ENCODE measurements around the gene ALOX12B. TPM values are rescaled to one million over a fixed set of nuclear protein-coding genes. Genes with fewer than 3 reads are reported as not detected.
"Not testable (repeated sequence)": the region's sequence is repeated elsewhere in the genome, so short reads cannot be mapped to it uniquely, and the experiment has no call there.

Gene ALOX12B
- polyA plus RNA-seq, 4 donors, result 0.65 to 0.99 (median 0.75) TPM

DNA sequence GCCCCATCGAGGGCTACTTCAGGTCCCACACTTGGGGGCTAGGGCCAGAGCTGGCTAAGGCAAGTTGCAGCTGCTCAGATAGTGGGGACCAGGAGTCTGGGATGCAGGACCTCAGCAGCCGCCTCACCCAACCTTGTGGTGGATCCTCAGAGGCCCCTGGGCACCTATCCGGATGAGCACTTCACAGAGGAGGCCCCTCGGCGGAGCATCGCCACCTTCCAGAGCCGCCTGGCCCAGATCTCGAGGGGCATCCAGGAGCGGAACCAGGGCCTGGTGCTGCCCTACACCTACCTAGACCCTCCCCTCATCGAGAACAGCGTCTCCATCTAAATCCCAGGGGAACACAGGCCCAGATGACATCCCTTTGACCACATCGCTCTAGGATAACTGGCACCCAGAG is 39.3 kb downstream of the ALOX12B start:
- no peak for DNase-seq (ENCODE audit: low read depth in 4 of 4, low spot score in 2 of 4)

DNA sequence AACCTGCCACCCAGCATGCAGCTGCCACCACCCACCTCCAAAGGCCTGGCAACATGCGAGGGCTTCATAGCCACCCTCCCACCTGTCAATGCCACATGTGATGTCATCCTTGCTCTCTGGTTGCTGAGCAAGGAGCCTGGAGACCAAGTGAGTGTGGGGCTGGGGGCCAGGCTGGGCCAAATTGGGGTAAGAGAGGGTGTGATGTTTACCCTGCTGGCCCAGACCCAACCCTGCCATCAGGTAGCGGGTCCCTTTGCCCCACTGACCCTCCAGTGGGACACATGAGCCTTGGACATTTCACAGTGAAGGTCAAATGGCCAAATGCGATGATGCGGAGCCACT is 39.8 kb downstream of the ALOX12B start:
- DNase-seq (ENCODE audit: low read depth in 4 of 4, low spot score in 2 of 4), result no peak

DNA sequence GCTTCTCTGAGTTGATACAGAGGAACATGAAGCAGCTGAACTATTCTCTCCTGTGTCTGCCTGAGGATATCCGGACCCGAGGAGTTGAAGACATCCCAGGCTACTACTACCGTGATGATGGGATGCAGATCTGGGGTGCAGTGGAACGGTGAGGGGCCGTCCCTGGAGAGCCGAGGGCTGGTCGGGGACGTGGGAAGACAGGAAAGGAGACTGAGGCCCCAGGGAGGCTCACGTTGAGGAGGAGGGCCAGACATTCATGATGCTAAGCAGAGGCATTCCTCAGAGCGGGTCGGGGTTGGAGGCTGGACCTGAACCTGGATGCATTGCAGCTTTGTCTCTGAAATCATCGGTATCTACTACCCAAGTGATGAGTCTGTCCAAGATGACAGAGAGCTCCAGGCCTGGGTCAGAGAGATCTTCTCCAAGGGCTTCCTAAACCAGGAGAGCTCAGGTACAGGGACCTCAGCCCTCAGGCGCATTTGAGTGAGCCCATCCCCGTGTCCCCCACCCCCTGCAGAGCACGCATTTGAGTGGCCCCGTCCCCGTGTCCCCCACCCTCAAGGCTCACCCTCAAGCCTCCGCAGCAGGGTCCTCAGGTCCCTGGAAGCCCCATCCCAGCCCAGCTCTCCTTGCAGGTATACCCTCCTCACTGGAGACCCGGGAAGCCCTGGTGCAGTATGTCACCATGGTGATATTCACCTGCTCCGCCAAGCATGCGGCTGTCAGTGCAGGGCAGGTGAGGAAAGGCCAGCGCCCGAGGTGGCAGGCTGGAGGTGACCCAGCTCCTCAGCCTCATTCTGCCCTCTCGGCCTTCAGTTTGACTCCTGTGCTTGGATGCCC is 40.4 kb downstream of the ALOX12B start:
- no peak for DNase-seq (ENCODE audit: low read depth in 4 of 4, low spot score in 2 of 4)

DNA sequence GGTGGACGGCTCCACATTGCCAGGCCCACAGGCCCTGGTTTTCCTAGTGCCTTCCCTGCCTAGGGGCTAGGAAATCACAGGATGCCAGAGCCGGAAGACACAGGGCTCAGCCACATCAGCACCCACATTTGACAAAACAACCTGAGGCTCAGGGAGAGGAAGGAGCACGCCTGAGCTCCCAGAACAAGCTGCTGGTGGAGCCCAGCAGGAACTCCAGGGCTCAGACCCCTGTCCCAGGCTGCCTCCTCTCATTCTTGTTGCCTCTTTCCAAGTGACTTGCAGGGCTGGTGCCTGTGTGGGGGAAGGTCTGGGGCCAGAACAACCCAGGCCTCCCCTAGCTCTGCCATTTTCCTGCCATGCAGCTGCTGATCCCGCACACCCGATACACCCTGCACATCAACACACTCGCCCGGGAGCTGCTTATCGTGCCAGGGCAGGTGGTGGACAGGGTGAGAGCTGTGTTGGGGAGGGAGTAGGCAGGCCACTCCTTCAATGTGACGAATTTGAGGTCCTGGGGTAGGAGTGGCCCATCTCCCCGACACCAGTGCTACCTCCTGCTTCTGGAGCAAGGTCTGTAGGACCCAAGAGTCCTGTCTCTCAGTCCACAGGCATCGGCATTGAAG is 41.1 kb downstream of the ALOX12B start:
- no peak for DNase-seq (ENCODE audit: low read depth in 4 of 4, low spot score in 2 of 4)

DNA sequence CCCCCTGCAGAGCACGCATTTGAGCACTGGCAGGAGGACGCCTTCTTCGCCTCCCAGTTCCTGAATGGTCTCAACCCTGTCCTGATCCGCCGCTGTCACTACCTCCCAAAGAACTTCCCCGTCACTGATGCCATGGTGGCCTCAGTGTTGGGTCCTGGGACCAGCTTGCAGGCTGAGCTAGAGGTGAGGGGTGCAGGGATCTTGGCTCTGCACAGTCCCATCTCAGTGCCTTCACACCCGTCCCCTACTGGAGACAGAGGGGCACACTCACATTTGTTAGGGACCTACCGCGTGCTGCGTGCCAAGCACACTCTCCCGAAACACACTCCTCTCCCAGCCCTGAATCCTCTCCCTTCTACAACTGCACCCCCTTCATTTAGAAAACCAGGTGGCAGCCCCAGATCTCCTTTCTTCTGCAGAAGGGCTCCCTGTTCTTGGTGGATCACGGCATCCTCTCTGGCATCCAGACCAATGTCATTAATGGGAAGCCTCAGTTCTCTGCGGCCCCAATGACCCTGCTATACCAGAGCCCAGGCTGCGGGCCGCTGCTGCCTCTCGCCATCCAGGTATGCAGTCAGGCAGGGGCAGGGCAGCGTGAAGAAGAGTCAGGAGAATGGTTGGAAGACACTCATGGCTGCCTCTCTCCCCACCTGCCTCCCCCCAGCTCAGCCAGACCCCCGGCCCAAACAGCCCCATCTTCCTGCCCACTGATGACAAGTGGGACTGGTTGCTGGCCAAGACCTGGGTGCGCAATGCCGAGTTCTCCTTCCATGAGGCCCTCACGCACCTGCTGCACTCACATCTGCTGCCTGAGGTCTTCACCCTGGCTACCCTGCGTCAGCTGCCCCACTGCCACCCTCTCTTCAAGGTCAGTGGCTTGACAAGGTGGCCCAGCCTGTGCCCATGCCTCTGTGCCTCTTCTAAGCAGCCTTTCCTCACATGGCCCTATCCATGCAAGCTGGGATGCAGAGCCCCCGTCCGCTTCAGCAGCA is 42.4 kb downstream of the ALOX12B start:
- DNase-seq (ENCODE audit: low read depth in 4 of 4, low spot score in 2 of 4), result no peak

DNA sequence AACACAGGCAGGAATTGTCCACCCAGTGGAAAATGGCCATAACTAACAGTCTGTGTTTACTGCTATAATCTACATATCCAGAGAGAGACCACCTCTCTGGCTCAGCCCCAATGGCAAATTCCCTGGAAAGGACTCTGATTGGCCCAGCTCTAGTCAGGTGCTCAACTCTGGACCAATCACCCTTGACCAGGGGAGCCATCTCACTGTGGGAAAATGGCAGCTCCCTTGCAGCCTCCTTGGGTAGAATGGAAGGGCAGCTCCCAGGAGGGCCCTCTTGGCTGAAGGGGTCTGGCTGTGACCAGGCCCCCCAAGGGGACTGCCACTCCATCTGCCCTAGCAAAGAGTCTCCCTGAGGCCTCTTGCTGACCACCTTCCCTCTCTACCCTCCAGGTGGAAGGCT is 45.5 kb downstream of the ALOX12B start:
- no peak for DNase-seq (ENCODE audit: low read depth in 4 of 4, low spot score in 2 of 4)

DNA sequence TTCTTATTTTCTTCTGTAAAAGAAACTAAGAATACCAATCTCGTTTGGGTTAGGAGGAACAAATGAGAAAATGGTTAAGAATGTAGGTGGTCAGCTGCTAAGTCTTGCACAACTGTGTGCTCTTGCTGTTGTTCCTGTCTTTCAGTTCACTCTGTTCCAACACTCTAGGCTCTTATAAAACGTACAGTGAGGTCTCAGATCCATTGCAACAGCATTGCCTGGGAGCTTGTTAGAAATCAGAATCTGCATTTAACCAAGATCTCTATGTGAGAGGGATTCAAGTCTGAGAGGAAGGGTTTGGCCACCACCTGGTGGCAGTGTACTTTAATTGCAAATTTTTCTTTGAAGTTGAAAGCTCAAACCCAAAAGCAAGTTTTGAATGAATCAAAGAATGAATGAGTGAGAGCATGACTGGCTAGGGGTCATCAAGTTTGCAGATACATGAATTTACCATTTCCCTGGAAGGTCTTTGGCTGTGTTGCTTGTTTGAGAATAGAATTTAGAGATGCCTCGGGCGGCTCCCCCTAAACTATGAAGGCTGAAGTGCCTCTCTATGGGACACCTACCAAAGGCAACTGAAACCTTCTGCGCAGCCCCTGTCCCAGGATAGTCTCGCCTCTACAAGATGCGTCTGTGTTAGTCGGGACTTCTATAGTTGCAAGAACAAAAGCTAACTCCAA is 46.1 kb downstream of the ALOX12B start:
- no peak for DNase-seq (ENCODE audit: low read depth in 4 of 4, low spot score in 2 of 4)

DNA sequence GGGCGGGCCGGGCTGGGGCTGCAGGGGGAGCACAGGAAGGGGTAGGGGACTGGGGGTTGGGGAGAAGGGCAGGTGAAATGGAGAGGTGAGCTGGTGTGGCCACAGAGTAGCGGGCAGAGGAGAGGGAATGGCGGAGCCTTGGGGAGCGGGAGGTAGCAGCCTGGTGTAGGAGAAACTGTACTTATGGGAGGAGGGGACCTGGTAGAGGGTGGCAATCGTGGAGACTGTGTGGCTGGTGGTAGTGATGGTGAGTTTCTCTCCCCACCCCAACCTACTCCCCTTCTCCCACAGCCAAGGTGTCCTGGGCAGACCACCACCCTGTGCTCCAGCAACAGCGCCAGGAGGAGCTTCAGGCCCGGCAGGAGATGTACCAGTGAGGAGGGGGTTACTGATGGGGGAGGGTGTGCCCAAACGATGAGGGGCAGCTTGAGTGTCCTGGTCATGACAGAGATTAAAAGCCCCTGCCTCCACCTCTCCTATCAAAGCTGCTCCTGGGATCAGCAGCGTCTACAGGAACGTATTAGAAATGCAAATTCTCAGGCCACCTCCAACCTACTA is 47.8 kb downstream of the ALOX12B start:
- DNase-seq (ENCODE audit: low read depth in 4 of 4, low spot score in 2 of 4), result no peak

DNA sequence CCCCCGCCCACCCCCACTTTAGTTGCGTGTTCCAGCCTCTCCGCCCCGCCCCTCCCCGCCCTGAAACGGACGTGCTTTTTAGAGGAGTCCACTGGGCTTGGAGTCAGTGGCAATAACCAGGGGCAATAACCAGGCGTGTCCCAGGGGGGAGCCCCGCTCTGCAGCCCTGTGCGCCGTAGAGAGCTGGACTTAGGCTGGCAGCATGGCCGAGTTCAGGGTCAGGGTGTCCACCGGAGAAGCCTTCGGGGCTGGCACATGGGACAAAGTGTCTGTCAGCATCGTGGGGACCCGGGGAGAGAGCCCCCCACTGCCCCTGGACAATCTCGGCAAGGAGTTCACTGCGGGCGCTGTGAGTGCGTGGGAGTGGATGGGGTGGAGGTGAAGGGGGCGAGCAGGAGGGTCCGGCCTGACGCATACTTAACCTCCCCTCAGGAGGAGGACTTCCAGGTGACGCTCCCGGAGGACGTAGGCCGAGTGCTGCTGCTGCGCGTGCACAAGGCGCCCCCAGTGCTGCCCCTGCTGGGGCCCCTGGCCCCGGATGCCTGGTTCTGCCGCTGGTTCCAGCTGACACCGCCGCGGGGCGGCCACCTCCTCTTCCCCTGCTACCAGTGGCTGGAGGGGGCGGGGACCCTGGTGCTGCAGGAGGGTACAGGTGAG is 48.4 kb downstream of the ALOX12B start, which contains the start of gene ALOX15B:
Gene ALOX15B, plus strand, starts transcription at position 106 of the 657 bp plus-strand sequence. Its CDS starts 97 bp downstream, at position 203.
- DNase-seq (ENCODE audit: low read depth in 4 of 4, low spot score in 2 of 4), result no peak

DNA sequence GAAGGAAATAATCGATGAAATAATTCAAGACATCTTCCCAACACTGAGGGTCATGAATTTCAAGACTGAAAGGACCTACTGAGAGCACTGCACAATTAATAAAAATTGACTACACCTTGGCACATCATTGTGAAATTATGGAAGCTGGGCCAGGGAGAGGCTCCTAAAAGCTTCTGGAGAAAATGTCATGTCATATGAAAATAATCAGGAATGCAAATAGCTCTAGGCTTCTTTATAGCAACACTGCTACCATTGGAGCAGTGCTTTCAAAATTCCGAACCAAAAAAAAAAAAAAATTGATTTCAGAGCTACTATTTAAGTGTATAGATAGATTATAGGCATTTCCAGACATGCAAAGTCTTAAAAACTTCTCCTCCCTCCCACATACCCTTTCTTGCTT is 55.1 kb downstream of the ALOX12B start:
- no peak for DNase-seq (ENCODE audit: low read depth in 4 of 4, low spot score in 2 of 4)

DNA sequence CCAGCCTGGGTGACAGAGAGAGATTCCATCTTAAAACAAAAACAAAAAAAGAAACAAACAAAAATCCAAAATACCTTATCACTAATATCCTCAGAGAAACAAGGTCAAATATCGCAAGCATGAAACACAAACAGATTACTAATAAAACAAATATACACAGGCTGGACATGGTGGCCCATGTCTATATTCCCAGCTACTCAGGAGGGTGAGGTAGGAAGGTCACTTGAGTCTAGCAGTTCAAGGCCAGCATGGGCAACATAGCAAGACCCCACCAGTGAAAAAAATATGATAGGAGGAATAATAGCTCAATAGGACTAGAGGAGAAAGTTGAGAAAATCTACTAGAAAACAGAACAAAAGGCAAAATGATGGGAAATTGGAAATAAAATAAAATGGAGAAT is 55.6 kb downstream of the ALOX12B start:
- no peak for DNase-seq (ENCODE audit: low read depth in 4 of 4, low spot score in 2 of 4)

DNA sequence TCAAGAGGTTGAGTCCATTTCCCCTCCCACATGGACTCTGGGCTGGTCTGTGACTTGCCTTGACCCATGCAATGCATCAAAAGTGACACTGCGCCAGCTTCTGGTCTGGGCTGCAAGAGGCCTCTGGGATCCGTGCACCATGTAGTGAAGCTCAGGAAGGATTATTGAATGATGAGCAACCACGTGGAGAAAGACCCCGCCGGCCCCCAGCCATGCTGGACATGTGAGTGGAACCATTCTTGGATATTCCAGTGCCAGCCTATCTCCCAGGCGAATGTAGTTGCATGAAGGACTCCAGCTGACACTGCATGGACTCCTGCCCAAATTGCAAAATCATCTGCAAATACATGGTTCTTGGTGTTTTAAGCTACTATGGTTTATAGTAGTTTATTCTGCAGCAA is 56.3 kb downstream of the ALOX12B start:
- DNase-seq (ENCODE audit: low read depth in 4 of 4, low spot score in 2 of 4), result no peak

DNA sequence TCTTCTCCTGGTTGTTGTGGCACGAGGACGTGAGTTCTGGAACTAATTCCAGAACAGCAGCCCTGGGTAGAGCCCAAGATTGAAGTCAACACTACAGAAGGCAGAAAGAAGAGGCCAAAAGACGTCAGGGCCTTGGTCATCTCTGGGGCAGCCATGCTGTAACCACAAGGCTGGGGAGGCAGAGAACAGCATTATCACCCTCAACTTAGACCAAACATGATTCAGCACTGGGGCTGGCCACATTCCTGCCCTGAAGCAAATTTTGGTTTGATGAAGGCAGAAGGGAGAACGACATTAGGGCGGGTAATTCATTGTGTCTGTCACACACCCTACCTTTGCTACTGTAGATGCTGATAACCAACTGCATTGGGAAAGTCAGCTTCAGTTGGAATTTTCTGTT is 58.4 kb downstream of the ALOX12B start:
- no peak for DNase-seq (ENCODE audit: low read depth in 4 of 4, low spot score in 2 of 4)

DNA sequence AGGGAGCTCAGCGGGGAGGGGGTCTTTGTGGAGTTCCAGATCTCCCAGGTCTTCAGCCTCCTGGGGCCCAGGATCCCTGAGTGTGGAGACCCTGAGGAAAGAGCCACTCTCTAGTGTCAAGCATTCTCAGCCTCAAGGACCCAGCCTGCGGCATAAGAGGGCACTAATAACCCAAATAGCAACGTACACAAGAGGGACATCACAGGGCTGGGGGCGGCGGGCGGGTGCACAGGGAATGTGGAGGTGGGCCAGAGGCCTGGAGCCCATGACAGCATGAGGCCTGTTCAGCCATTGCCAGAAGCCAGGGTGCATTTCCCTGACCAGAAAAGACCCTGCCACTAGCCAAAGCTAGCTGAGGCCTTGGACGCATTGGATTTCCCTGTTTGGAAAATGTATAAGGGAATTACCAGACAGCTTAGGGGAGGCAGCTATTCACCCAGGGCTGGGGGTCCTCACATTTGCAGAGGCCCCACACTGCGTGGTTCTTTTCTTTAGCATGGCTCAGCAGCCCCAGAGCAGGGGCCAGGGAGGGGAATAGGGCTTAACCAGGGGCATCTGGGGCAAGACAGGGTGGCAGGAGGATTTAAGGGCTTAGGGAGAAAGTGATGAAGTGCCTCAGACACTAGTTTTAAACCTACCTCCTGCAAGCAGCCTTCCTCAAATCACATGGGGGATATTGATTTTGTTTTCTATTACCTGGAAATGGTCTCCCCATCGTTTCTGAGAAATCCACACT is 62.2 kb downstream of the ALOX12B start:
- DNase-seq (ENCODE audit: low read depth in 4 of 4, low spot score in 2 of 4), result no peak

DNA sequence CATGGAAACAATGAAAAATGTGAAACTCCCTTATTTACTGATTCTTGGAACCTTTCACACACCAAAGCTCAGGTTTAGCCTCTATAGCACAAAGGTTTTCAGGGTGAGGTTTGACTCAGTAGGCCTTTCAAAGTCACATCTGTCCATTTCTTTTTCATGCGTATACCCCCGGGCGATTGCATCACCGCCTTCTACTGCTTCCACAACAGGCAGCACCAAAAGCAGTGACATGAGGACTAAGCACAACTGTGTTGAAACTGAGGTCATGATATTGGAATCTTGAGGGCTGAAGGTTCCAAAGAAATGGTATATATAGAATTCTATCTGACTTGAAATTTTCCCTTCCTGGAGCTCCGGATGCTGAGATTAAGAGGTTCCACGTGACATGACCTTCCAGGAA is 63.4 kb downstream of the ALOX12B start:
- DNase-seq (ENCODE audit: low read depth in 4 of 4, low spot score in 2 of 4), result not testable (repeated sequence)

Measured in left renal cortex interstitium (tissue), 4 donors.